HepG2 (cell line): ENCODE data around the gene NUCB1. TPM values are rescaled to one million over a fixed set of nuclear protein-coding genes. Genes with fewer than 3 reads are reported as not detected.

Experiments
- ATAC-seq: fragments of 200-7000 bp; cut with Tn5 transposase; 3 replicates; pipeline ENCODE4 v1.9.1; 2020; ENCODE audit warnings: mild to moderate bottlenecking, moderate library complexity
- BruUV-seq: library from RNA; stranded (reverse); fragments of 400-500 nt; replicated peaks from 2 replicates; lab custom pipeline; 2021; lab: Mats Ljungman, UMichigan
- CTCF ChIA-PET: fragments of 300-600 bp; formaldehyde crosslinking; extraction: SDS; loops from one replicate; lab custom pipeline; 2021; ENCODE audit warnings: low total read pairs, inconsistent platforms, low intra/inter-chr PET ratio; lab: Yijun Ruan, JAX
- POLR2A ChIA-PET: fragments of 350-600 bp; sonication (Branson Sonifier 250); formaldehyde crosslinking; loops from one replicate; lab custom pipeline; 2020; ENCODE audit warnings: antibody characterized with exemption, inconsistent platforms; lab: Yijun Ruan, JAX
- DNase-seq: peaks from one replicate; pipeline ENCODE4 v3.0.0-alpha.2; 2015; ENCODE audit warnings: low spot score
- FAIRE-seq: peaks from 3 replicates; lab custom pipeline; 2011; peaks lifted over from hg19 to GRCh38; lab: Jason Lieb, UNC
- H2AFZ ChIP-seq: one replicate; pipeline ENCODE4 v1.6.1; 2011; ENCODE audit warnings: low read length, inconsistent platforms
- H3K27ac ChIP-seq: fragments of 300-600 bp; 3 replicates; pipeline ENCODE4 v1.8.0; 2011; ENCODE audit warnings: mixed run types, mild to moderate bottlenecking, mixed read lengths, low read length, inconsistent platforms; ENCODE audit not compliant: insufficient read depth; ENCODE audit errors: extremely low read length
- H3K27me3 ChIP-seq, 2 experiments: fragments of 200-600 bp in 1 of 2; 2 replicates in 1 of 2; 3 replicates in 1 of 2; pipeline versions ENCODE4 v1.6.0 to v1.8.0; 2011; ENCODE audit warnings: low read length in 2 of 2, mild to moderate bottlenecking in 2 of 2, moderate library complexity in 2 of 2, inconsistent platforms in 1 of 2; ENCODE audit not compliant: insufficient read depth in 2 of 2, control insufficient read depth in 1 of 2
- H3K36me3 ChIP-seq, 2 experiments: fragments of 200-600 bp in 1 of 2; replicated peaks in 1 of 2; 2 replicates in 1 of 2; 3 replicates in 1 of 2; pipeline versions ENCODE4 v1.5.1 to v1.8.0; 2011; ENCODE audit warnings: low read length in 2 of 2, inconsistent platforms in 1 of 2; ENCODE audit not compliant: insufficient read depth in 2 of 2, control insufficient read depth in 1 of 2
- H3K4me1 ChIP-seq: 2 replicates; pipeline ENCODE4 v1.5.1; 2012; ENCODE audit warnings: low read length, inconsistent platforms; ENCODE audit not compliant: insufficient read depth
- H3K4me2 ChIP-seq: 2 replicates; pipeline ENCODE4 v1.6.0; 2011; ENCODE audit warnings: low read depth, low read length, inconsistent platforms
- H3K4me3 ChIP-seq, 3 experiments: fragments of 200-600 bp in 1 of 3; sonication (generic), shearing (Covaris generic) in 1 of 3; replicated peaks in 1 of 3; 2 replicates each; pipeline ENCODE4 v1.5.1; 2011 to 2016; ENCODE audit warnings: low read length in 3 of 3, inconsistent platforms in 2 of 3, low read depth in 2 of 3, mild to moderate bottlenecking in 2 of 3, control low read depth in 1 of 3, mixed read lengths in 1 of 3; ENCODE audit not compliant: insufficient read depth in 1 of 3
- H3K79me2 ChIP-seq: one replicate; pipeline ENCODE4 v1.6.1; 2011; ENCODE audit warnings: low read length, inconsistent platforms; ENCODE audit not compliant: insufficient read depth
- H3K9ac ChIP-seq: 2 replicates; pipeline ENCODE4 v1.6.0; 2011; ENCODE audit warnings: mild to moderate bottlenecking, low read depth, low read length, inconsistent platforms; ENCODE audit not compliant: insufficient read depth
- H3K9me3 ChIP-seq: 2 replicates; pipeline ENCODE4 v1.5.1; 2012; ENCODE audit warnings: mild to moderate bottlenecking, low read length
- H4K20me1 ChIP-seq: 2 replicates; pipeline ENCODE4 v1.6.0; 2011; ENCODE audit warnings: inconsistent platforms, mild to moderate bottlenecking, low read length, moderate library complexity; ENCODE audit not compliant: insufficient read depth
- CEBPG ChIP-seq: IDR thresholded peaks from 2 replicates; pipeline ENCODE4 v1.6.1; 2016
- PRMT3 ChIP-seq: sonication (generic); formaldehyde crosslinking; IDR thresholded peaks from 2 replicates; pipeline ENCODE4 v1.8.1; 2022; ENCODE audit warnings: low read depth, mild to moderate bottlenecking, moderate library complexity, missing genetic modification reagents, borderline replicate concordance
- SAFB2 ChIP-seq: sonication (generic); formaldehyde crosslinking; IDR thresholded peaks from 2 replicates; pipeline ENCODE4 v1.5.1; 2020; ENCODE audit warnings: missing genetic modification reagents, low read depth, mild to moderate bottlenecking, borderline replicate concordance
- ZNF10 ChIP-seq: sonication (generic); formaldehyde crosslinking; IDR thresholded peaks from 2 replicates; pipeline ENCODE4 v1.4.0; 2020; ENCODE audit warnings: mild to moderate bottlenecking, low read depth, missing genetic modification reagents, borderline replicate concordance
- ZNF605 ChIP-seq: sonication (generic); formaldehyde crosslinking; IDR thresholded peaks from 2 replicates; pipeline ENCODE4 v1.8.0; 2022; ENCODE audit warnings: mild to moderate bottlenecking, missing genetic modification reagents
- WGBS: methylation state at CpG from one replicate; pipeline ENCODE4 v1.1.6; 2017; ENCODE audit warnings: low lambda C conversion rate; 5-methylcytosine and 5-hydroxymethylcytosine counted together
- in situ Hi-C: cut with HindIII; loops from 2 replicates; pipeline ENCODE4 v1.10.0; 2017; ENCODE audit warnings: low pct_unique_long_range_greater_than_20kb; ENCODE audit not compliant: extremely low pct_ligation_motif_present
- intact Hi-C: fragments of 100-400 bp; cut with micrococcal nuclease; formaldehyde crosslinking; loops from one replicate; pipeline ENCODE4 v1.10.0; 2022; ENCODE audit not compliant: unreplicated experiment
- polyA plus RNA-seq, 8 experiments: library from polyadenylated mRNA; depleted of rRNA in 3 of 8; stranded (reverse) in 7 of 8; unstranded in 1 of 8; fragments of >200 nt; fragmentation: Illumina TruSeq in 4 of 8; extraction: Trizol in 4 of 8; gene quantifications; 2 replicates each; pipeline versions ENCODE4 v1.2.1 to v1.2.3, GENCODE V29; 2011 to 2016; ENCODE audit warnings: low read depth in 4 of 8, missing spikeins in 1 of 8, mixed read lengths in 1 of 8; ENCODE audit not compliant: insufficient read depth in 1 of 8
- total RNA-seq, 5 experiments: library from RNA; depleted of rRNA; stranded (reverse); fragments of >200 nt; fragmentation: Illumina TruSeq; extraction: Trizol; gene quantifications; 2 replicates each; pipeline ENCODE4 v1.2.3, GENCODE V29; 2016; ENCODE audit warnings: low read depth in 1 of 5
- TF ChIP-seq, protein P1 (sequence below): sonication (generic); formaldehyde crosslinking; IDR thresholded peaks from 2 replicates; pipeline ENCODE4 v1.8.0; 2022; ENCODE audit warnings: missing genetic modification reagents, low read depth, mild to moderate bottlenecking, borderline replicate concordance

The NUCB1 gene
- total and polyA plus RNA-seq, 2 of the 13 experiments (the other 11 are each of a cell fraction or from before 2014, with no cell fraction given): 82.3 to 106 TPM

- WGBS: 93% methylated on average over 7 of the region's 7 CpGs
- H3K27ac ChIP-seq: no peak overlapping the region
- H2AFZ ChIP-seq: no peak overlapping the region
- no peaks in the 10 kb centered on the region for H4K20me1 ChIP-seq
- H3K4me2 ChIP-seq: no peak overlapping the region
- H3K27me3 ChIP-seq: no peaks in the 10 kb centered on the region
- H3K36me3 ChIP-seq: no peaks in the 10 kb centered on the region
- peaks cover 16% of the 10 kb centered on the region for H3K4me1 ChIP-seq
- CTCF ChIA-PET: no interaction called here
- POLR2A ChIA-PET: no interaction called here
- no peaks in the 10 kb centered on the region for H3K9me3 ChIP-seq
- ATAC-seq (no peak), FAIRE-seq (no peak), DNase-seq (no peak)
- TF ChIP-seq CEBPG: no peak
- no peaks in the 10 kb centered on the region for H3K79me2 ChIP-seq
- H3K9ac ChIP-seq: no peak overlapping the region
- no peak overlapping the region for H3K4me3 ChIP-seq
- intact Hi-C loops: no loop called here
- in situ Hi-C loops: no loop called here
- BruUV-seq: no TSS peak
These were observed 37.3 kb upstream of the NUCB1 start for GRCh38 chr19:48862827-48863226.

- POLR2A ChIA-PET: interaction anchor here (1.9 to 3.1 kb wide), 2 partner anchors 97 to 101 kb away, joined by 4 to 10 read pairs; no protein-coding TSS in a partner anchor
These were observed 33.4 kb upstream of the NUCB1 start for GRCh38 chr19:48866692-48867091.

More at GRCh38 chr19:48866692-48867091, 33.4 kb upstream of the NUCB1 start:
- FAIRE-seq (no peak), ATAC-seq (no peak), DNase-seq (no peak)
- H3K4me2 ChIP-seq: peak overlapping the region; percentile 95
- WGBS: 81% methylated on average over 3 of the region's 6 CpGs
- no peak overlapping the region for H3K4me3 ChIP-seq
- no peak overlapping the region for H2AFZ ChIP-seq
- BruUV-seq: no TSS peak
- H3K36me3 ChIP-seq: no peaks in the 10 kb centered on the region
- H3K79me2 ChIP-seq: no peaks in the 10 kb centered on the region
- CTCF ChIA-PET: no interaction called here
- no peaks in the 10 kb centered on the region for H3K27me3 ChIP-seq
- in situ Hi-C loops (no loop called here), intact Hi-C loops (no loop called here)
- H3K4me1 ChIP-seq: peaks cover 25% of the 10 kb centered on the region
- no peak overlapping the region for H3K27ac ChIP-seq
- TF ChIP-seq, protein P1, sequence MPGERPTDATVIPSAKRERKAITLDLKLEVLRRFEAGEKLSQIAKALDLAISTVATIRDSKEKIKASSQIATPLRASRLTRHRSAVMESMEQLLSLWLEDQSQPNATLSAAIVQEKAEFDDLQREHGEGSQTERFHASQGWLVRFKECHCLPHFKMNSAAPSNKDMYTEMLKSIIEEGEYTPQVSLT: no peak
- TF ChIP-seq ZNF605 (CRISPR knock-in tag) (peak; percentile 14; the same call in 1 of the 2 replicates), SAFB2 (CRISPR knock-in tag) (no peak), PRMT3 (CRISPR knock-in tag) (no peak), ZNF10 (CRISPR knock-in tag) (no peak)
- no peak overlapping the region for H3K9ac ChIP-seq
- H4K20me1 ChIP-seq: no peaks in the 10 kb centered on the region
- no peaks in the 10 kb centered on the region for H3K9me3 ChIP-seq
